Measurements from ENCODE around the gene MED27.

Gene MED27

DNA sequence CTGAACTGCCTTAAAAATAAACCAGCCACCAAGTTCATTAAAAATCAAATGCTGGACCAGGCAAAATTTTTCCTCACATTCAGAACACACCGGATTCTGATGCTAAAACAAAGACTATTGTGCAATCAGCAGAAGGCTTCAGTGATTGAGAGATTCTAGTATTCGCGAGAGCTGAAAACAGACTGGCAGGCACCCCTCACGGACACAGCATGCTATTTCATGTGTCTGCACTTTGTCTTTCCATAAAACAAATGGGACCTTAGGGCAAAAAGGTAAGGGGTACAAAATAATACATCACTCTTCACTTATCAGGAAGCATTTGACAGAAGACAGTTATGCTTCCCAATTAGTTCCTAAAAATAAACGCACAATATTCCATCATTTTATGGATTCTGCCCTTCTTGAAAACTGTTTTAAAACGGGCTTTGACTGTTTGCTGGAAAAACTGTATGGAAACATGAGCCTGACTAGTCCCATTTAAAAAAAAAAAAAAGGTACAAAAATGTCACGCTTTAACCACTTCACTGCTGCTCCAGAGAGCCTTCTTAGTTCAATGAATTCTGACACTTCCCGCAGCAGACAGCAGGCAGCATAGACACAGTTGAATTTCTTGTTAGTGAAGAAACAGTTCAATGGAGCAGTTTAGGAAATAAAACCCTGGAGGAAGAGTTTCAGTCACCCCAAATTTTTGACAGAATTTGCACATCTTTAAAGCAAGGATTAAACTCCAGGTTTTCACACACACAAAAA, 99.2 kb downstream of the MED27 start:
- TF ChIP-seq, protein P1, sequence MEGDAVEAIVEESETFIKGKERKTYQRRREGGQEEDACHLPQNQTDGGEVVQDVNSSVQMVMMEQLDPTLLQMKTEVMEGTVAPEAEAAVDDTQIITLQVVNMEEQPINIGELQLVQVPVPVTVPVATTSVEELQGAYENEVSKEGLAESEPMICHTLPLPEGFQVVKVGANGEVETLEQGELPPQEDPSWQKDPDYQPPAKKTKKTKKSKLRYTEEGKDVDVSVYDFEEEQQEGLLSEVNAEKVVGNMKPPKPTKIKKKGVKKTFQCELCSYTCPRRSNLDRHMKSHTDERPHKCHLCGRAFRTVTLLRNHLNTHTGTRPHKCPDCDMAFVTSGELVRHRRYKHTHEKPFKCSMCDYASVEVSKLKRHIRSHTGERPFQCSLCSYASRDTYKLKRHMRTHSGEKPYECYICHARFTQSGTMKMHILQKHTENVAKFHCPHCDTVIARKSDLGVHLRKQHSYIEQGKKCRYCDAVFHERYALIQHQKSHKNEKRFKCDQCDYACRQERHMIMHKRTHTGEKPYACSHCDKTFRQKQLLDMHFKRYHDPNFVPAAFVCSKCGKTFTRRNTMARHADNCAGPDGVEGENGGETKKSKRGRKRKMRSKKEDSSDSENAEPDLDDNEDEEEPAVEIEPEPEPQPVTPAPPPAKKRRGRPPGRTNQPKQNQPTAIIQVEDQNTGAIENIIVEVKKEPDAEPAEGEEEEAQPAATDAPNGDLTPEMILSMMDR (conservative IDR thresholded peaks at IDR 0.05; ENCODE audit: low read length): no peak
- no peak for TF ChIP-seq EZH2phosphoT487 (IDR thresholded peaks at IDR 0.05; ENCODE audit: borderline replicate concordance)
- Histone ChIP-seq H2AFZ (ENCODE audit: low read length) (no peak overlapping the region), H3K4me1 (ENCODE audit: insufficient read depth, low read length, poor library complexity, severe bottlenecking) (peaks cover 6% of the 10 kb centered on the region), H3F3A (ENCODE audit: low read depth) (no peaks in the 10 kb centered on the region), H3K9me2 (replicated peaks; ENCODE audit: low read depth, low read length) (no peaks in the 10 kb centered on the region), H3K4me2 (ENCODE audit: low read depth, low read length, poor library complexity, severe bottlenecking) (no peak overlapping the region), H3K27me3 (ENCODE audit: insufficient read depth, low read length, poor library complexity, severe bottlenecking) (no peaks in the 10 kb centered on the region), H3K79me2 (ENCODE audit: insufficient read depth, low read length) (no peaks in the 10 kb centered on the region; the same call in 1 of the 2 replicates), H3K9ac (ENCODE audit: low read depth, low read length, poor library complexity, severe bottlenecking) (no peak overlapping the region), H3K9me3 (ENCODE audit: insufficient read depth, low read depth, low read length) (no peaks in the 10 kb centered on the region), H3K36me3 (ENCODE audit: insufficient read depth, low read length) (no peaks in the 10 kb centered on the region), H4K20me1 (ENCODE audit: insufficient read depth, low read length, poor library complexity, severe bottlenecking) (no peaks in the 10 kb centered on the region), H3K4me3 (ENCODE audit: low read length, poor library complexity, severe bottlenecking) (no peak overlapping the region)

DNA sequence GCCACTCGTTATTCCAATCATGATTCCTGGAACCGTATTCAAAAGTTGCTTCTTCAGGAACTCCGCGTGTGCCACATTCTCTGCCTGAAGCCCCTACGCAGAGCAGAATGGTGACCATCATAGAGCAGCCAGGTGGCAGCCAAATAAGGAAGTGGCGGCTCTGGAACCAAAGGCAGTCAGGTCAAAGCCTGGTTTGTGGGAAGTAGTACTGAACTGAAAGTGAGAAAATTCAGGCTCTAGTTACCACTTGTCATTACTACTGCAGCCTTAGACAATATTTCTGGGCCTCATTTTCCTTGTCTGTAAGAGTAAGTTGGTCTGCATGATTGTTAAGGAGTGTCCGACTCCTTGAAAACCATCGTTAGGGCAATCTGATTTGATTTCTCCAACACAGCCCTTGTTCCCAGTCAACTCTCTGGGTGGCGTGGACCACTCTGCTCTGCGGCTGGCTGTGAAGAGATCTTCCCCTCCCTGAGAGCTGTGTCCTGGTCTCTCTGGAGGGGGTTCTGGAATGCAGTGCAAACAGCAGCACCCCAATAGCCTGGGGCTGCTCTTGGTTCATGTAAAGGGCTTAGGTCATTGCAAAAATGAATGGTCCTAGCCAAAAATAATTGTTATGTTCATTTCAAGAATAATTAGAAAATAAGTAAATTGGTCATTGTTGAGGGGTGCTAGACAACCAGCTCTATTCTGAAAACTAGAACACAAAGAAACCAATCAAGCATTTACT, 102.4 kb downstream of the MED27 start:
- no peak overlapping the region for H3K4me2 ChIP-seq (ENCODE audit: low read depth, low read length, poor library complexity, severe bottlenecking)
- H3K79me2 ChIP-seq (ENCODE audit: insufficient read depth, low read length): no peaks in the 10 kb centered on the region; the same call in 1 of the 2 replicates
- H3K36me3 ChIP-seq (ENCODE audit: insufficient read depth, low read length): no peaks in the 10 kb centered on the region
- no peaks in the 10 kb centered on the region for H3K27me3 ChIP-seq (ENCODE audit: insufficient read depth, low read length, poor library complexity, severe bottlenecking)
- no peak overlapping the region for H3K4me3 ChIP-seq (ENCODE audit: low read length, poor library complexity, severe bottlenecking)
- TF ChIP-seq, protein P1 (conservative IDR thresholded peaks at IDR 0.05; ENCODE audit: low read length): no peak
- TF ChIP-seq EZH2phosphoT487 (IDR thresholded peaks at IDR 0.05; ENCODE audit: borderline replicate concordance): no peak
- peaks cover 6% of the 10 kb centered on the region for H3K4me1 ChIP-seq (ENCODE audit: insufficient read depth, low read length, poor library complexity, severe bottlenecking)
- no peak overlapping the region for H3K9ac ChIP-seq (ENCODE audit: low read depth, low read length, poor library complexity, severe bottlenecking)
- no peaks in the 10 kb centered on the region for H4K20me1 ChIP-seq (ENCODE audit: insufficient read depth, low read length, poor library complexity, severe bottlenecking)
- no peak overlapping the region for H2AFZ ChIP-seq (ENCODE audit: low read length)
- no peaks in the 10 kb centered on the region for H3F3A ChIP-seq (ENCODE audit: low read depth)
- no peaks in the 10 kb centered on the region for H3K9me3 ChIP-seq (ENCODE audit: insufficient read depth, low read depth, low read length)
- H3K9me2 ChIP-seq (replicated peaks; ENCODE audit: low read depth, low read length): no peaks in the 10 kb centered on the region

DNA sequence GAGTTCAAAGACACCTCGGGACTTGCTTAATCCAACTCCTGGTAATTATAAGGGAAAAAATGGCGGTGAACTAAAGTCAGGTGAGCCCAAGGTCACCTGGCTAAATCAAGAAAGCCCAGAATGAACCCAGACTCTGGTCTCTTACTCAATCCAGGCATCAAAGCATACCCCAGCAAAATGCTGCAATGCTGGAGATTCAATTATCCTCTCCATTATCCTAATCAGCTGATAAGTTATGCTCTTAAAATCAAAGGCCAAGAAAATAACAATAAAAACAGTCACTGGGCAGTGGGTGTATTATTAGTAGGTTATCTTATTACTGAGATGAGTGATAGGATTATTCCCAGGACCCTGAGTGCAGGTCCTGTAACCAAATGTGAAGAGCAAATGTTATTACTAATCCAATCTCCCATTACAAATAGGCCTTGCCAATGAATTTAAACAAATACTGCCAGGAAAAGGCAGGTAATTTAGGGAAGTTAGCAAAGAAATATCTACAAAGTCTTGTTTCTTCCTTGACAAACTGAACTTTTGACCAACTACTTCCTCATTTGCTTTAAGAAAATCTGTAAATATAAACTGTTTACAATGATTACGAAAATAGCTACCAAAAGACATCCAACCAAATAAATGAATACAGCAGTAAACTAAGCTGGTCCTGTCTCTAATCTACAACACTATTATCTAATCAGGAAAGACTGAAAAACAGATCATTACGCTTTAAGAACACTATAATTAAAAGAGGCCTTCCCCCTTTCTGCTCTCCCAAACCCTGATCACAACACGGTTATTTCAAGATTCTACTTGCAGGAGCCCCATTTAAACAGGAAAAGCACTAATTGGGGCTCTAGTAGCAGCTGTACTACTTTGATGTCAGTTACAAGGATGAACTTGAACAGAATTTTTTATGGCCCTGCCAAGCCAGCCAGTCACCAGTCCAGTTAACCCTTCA, 103.2 kb downstream of the MED27 start:
- TF ChIP-seq, protein P1 (conservative IDR thresholded peaks at IDR 0.05; ENCODE audit: low read length): no peak
- TF ChIP-seq EZH2phosphoT487 (IDR thresholded peaks at IDR 0.05; ENCODE audit: borderline replicate concordance): no peak
- Histone ChIP-seq H3F3A (ENCODE audit: low read depth) (no peaks in the 10 kb centered on the region), H3K9me3 (ENCODE audit: insufficient read depth, low read depth, low read length) (no peaks in the 10 kb centered on the region), H4K20me1 (ENCODE audit: insufficient read depth, low read length, poor library complexity, severe bottlenecking) (no peaks in the 10 kb centered on the region), H3K4me3 (ENCODE audit: low read length, poor library complexity, severe bottlenecking) (no peak overlapping the region), H3K4me1 (ENCODE audit: insufficient read depth, low read length, poor library complexity, severe bottlenecking) (peaks cover 6% of the 10 kb centered on the region), H3K4me2 (ENCODE audit: low read depth, low read length, poor library complexity, severe bottlenecking) (no peak overlapping the region), H3K36me3 (ENCODE audit: insufficient read depth, low read length) (no peaks in the 10 kb centered on the region), H3K79me2 (ENCODE audit: insufficient read depth, low read length) (no peaks in the 10 kb centered on the region; the same call in 1 of the 2 replicates), H3K9me2 (replicated peaks; ENCODE audit: low read depth, low read length) (no peaks in the 10 kb centered on the region), H2AFZ (ENCODE audit: low read length) (no peak overlapping the region), H3K27me3 (ENCODE audit: insufficient read depth, low read length, poor library complexity, severe bottlenecking) (no peaks in the 10 kb centered on the region), H3K9ac (ENCODE audit: low read depth, low read length, poor library complexity, severe bottlenecking) (no peak overlapping the region)
